Subcutaneous adipose tissue (tissue), 4 donors: Measurements from ENCODE around the gene FMO4. TPM values are rescaled to one million over a fixed set of nuclear protein-coding genes. Genes with fewer than 3 reads are reported as not detected.

ENCODE experiments used
- CTCF ChIP-seq: fragments of 450-650 bp; IDR thresholded peaks from one replicate; pipeline ENCODE4 v1.5.1; 2016; ENCODE audit warnings: low read depth, mild to moderate bottlenecking, control low read depth, antibody characterized with exemption, moderate library complexity
- total RNA-seq, 4 donors: library from RNA; depleted of rRNA; stranded (reverse); fragments of >200 nt; gene quantifications; one replicate each; pipeline ENCODE4 v1.1.0, GENCODE V29; 2016

Gene FMO4
- total RNA-seq, 4 donors from 2014 or later, result 4.3 to 20.4 (median 10.8) TPM

- TF ChIP-seq CTCF, result no peak
Observed at GRCh38 chr1:171279678-171280077, 34.3 kb upstream of the FMO4 start.

- TF ChIP-seq CTCF, result no peak
Observed at GRCh38 chr1:171280599-171280998, 33.4 kb upstream of the FMO4 start.

- TF ChIP-seq CTCF, result no peak
Observed at GRCh38 chr1:171286032-171286705, 27.8 kb upstream of the FMO4 start.

- no peak for TF ChIP-seq CTCF
Observed at GRCh38 chr1:171290621-171291020, 23.4 kb upstream of the FMO4 start.

GRCh38 chr1:171292799-171293198 lies 21.2 kb upstream of the FMO4 start:
- no peak for TF ChIP-seq CTCF

GRCh38 chr1:171295821-171296220 lies 18.2 kb upstream of the FMO4 start:
- TF ChIP-seq CTCF, result no peak

- no peak for TF ChIP-seq CTCF
Observed at GRCh38 chr1:171296897-171297296, 17.1 kb upstream of the FMO4 start.
